AG09319 (cell line): ENCODE results near the gene LIN7A.
"Not testable (repeated sequence)": the region's sequence is repeated elsewhere in the genome, so short reads cannot be mapped to it uniquely, and the experiment has no call there.

ENCODE experiments used
- DNase-seq: peaks from one replicate; pipeline ENCODE4 v3.0.0-alpha.2; 2010; ENCODE audit warnings: low read depth; ENCODE audit errors: extremely low read depth
- TF ChIP-seq, protein P1 (sequence below): IDR thresholded peaks from 2 replicates; pipeline ENCODE4 v1.5.1; 2011; ENCODE audit warnings: low read depth, mild to moderate bottlenecking, inconsistent platforms, low read length, moderate library complexity

LIN7A gene

DNA sequence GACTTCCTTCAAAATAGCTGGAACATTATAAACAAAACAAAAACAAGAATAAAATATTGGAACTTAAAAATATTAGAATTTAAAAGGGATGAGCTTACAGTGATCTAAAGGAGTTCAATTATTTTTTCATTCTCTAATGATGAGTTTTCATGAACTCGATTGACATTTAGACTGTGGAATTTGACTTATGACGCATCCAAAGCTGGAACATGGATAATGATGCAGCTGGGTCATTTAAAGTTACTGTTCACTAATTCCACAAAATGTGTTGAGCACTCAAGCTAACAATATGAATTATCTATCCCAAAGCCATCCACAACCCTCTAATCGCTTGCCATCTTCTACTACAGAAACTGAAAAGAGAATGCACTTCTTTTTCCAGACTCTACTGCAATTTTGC lies 42.5 kb downstream of the LIN7A start:
- TF ChIP-seq, protein P1, sequence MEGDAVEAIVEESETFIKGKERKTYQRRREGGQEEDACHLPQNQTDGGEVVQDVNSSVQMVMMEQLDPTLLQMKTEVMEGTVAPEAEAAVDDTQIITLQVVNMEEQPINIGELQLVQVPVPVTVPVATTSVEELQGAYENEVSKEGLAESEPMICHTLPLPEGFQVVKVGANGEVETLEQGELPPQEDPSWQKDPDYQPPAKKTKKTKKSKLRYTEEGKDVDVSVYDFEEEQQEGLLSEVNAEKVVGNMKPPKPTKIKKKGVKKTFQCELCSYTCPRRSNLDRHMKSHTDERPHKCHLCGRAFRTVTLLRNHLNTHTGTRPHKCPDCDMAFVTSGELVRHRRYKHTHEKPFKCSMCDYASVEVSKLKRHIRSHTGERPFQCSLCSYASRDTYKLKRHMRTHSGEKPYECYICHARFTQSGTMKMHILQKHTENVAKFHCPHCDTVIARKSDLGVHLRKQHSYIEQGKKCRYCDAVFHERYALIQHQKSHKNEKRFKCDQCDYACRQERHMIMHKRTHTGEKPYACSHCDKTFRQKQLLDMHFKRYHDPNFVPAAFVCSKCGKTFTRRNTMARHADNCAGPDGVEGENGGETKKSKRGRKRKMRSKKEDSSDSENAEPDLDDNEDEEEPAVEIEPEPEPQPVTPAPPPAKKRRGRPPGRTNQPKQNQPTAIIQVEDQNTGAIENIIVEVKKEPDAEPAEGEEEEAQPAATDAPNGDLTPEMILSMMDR: no peak
- no peak for DNase-seq

DNA sequence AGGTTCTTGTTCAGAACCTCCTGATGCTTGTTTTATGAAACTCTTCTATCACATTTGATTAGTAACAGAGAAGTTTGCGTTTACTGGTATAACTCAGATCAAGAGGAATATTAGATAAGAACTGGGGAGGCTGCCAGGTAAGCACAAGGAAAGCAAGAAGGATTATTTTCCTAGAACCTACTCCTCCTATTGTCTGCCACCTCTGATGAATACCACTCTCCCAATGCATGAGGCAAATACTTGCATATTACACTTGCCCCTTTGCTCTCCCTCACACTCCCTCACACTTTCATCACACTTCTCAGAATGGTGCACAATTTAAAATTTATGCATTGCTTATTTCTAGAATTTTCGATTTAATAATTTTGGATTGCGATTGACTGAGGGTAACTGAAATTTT lies 43.6 kb downstream of the LIN7A start:
- TF ChIP-seq, protein P1: no peak
- DNase-seq: no peak

DNA sequence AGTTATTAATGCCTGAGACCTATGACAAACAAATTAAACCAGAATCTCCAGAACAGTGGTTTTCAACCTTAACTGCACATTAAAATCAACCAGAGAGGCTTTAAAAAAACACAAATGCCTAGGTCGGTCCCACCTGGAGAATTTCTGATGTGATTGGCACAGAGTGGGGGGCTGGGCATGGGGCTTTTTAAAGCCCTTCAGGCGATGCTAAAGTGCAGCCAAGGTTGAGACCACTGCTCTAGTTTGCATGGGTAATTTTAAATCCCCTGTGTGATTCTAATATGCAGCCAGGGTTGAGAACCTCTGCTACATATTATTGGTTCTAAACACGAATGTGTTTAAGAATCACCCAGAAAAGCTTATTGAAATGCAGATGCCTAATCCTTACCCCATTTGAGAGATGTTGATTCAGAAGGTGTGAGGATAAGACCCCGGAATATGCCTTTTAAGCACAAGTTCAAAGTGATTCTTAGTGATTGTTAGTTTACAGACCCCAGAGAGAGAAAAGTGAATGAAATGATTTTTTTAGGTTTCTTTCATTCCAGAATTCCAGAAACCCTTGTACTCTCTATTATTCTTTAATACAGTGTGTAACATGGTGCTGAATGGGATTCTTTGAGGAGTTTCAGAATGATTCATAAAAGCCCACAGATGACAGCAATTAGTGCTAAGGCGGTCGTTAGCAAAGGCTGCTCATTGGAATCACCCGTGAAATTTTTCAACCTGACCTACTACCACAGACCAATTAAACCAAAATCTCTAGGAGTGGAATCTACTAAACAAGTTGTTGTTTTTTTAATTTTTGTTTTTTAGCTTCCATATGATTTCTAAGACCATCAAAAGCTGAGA lies 44.9 kb downstream of the LIN7A start:
- TF ChIP-seq, protein P1: no peak
- DNase-seq: peak; percentile 28

DNA sequence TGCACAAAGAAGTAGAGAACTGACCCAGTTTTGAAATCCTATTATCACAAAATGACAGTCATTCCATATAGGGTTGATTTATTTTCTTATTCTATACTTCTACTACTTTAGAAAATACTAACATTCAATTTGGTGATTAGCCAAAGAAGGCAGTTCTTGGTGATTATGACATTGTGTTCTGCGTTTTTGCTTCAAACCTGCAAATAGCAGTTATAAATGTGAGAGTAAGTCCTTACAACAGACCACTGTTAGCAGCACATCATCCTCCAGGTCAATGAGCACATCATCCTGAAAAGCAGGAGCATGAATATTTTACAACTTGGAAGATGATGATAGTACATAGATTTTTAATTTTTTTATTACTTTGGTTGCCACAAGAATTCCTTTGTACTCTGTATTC lies 53.1 kb downstream of the LIN7A start:
- no peak for DNase-seq
- TF ChIP-seq, protein P1: no peak

DNA sequence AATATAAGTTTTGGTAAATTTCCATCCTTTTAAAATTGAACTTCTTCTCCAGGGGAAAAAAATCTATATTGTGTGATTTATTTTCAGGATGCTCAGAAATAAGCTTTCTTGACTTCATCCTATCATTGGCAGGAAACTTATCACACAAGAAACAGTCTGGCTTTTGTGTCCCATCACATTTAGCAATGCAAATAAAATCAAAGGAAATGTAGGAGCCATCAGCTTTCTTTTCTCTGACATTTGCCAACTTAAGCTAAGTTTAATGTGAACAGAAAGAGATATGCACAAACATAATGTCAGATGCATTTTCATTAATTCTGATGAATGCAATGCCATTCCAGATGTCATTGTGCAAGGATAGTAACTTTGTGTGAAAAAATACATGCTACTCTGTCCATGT lies 56.6 kb downstream of the LIN7A start:
- no peak for DNase-seq
- TF ChIP-seq, protein P1: no peak

DNA sequence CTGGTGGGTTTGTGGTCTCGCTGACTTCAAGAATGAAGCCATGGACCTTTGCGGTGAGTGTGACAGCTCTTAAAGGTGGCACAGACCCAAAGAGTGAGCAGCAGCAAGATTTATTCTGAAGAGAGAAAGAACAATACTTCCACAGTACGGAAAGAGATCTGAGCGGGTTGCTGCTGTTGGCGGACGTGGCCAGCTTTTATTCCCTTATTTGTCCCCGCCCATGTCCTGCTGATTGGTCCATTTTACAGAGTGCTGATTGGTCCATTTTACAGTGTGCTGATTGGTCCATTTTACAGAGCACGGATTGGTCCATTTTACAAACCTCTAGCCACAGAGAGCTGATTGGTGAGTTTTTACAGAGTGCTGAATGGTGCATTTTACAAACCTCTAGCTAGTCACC lies 59.3 kb downstream of the LIN7A start:
- DNase-seq: not testable (repeated sequence)

DNA sequence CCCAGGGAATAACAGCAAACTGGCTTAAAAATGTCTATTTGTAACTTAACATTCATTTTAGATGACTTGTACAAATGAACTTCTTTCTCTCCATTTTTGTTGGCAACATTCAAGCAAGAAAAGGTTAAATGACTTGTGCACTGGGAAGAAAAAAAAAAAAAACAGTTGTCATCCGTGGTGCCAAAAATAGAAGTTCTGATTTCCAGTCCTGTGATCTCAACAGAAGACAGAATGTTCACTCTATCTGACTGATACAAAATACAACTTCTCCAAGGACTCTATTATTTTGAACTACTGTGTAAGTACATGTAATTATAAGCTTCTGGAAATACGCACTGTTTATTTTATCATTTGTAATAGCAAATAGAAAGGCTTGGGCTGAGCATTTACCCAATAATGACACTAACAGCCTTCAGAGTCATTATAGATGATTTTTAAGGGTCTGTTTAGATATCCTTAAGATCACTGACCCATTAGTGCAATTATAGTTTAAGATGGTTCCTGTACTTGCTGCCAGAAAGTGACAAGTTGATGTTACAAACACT lies 59.9 kb downstream of the LIN7A start:
- TF ChIP-seq, protein P1: no peak
- DNase-seq: no peak

DNA sequence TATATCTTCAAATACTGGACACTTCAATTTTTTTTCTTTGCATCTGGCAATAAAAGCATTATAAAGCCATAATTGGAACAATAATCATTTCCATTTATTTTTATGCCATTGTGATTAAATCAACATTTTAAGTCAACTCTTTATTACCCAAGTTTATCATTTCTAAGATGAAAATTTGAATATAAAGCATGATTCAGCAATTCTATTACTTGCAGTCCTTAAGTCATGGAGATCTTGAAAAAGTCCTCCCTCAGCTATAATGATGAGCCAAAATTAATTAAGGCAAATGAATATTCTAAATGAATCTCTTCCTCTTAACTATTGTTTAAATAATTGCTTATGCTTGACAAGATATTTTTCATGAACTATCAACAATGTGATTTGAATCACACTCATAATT lies 65.7 kb downstream of the LIN7A start:
- TF ChIP-seq, protein P1: no peak
- no peak for DNase-seq
